Endothelial cell of umbilical vein (primary cell): ENCODE measurements around the gene CLBA1. TPM values are rescaled to one million over a fixed set of nuclear protein-coding genes. Genes with fewer than 3 reads are reported as not detected.

Experiments
- BruUV-seq: library from RNA; stranded (reverse); fragments of 400-500 nt; replicated peaks from 2 replicates; lab custom pipeline; 2021; lab: Mats Ljungman, UMichigan
- CTCF ChIA-PET: fragments of 300-600, 350-600 bp; sonication (Branson Sonifier 250); formaldehyde crosslinking; loops from one replicate; lab custom pipeline; 2021; ENCODE audit warnings: antibody characterized with exemption, inconsistent platforms; lab: Charles Lee
- POLR2A ChIA-PET: fragments of 300-600, 350-600 bp; sonication (Branson Sonifier 250); formaldehyde crosslinking; loops from one replicate; lab custom pipeline; 2021; ENCODE audit warnings: antibody characterized with exemption, inconsistent platforms; lab: Charles Lee
- DNase-seq: peaks from one replicate; pipeline ENCODE4 v3.0.0-alpha.2; 2011; ENCODE audit warnings: low read depth, low spot score
- FAIRE-seq: peaks from 2 replicates; lab custom pipeline; 2011; peaks lifted over from hg19 to GRCh38; lab: Jason Lieb, UNC
- H2AFZ ChIP-seq: 2 replicates; pipeline ENCODE4 v1.6.0; 2012; ENCODE audit warnings: low read depth, low read length, control low read depth, inconsistent platforms
- H3K27ac ChIP-seq: 2 replicates; pipeline ENCODE4 v1.5.1; 2011; ENCODE audit warnings: low read depth, mild to moderate bottlenecking, control low read depth, low read length, moderate library complexity; ENCODE audit not compliant: insufficient read depth
- H3K27me3 ChIP-seq, 2 experiments: 2 replicates each; pipeline versions ENCODE4 v1.6.0 to v1.6.1; 2011; ENCODE audit warnings: low read length in 2 of 2, mixed read lengths in 1 of 2; ENCODE audit not compliant: control insufficient read depth in 2 of 2, insufficient read depth in 2 of 2
- H3K36me3 ChIP-seq, 2 experiments: 2 replicates in 1 of 2; 3 replicates in 1 of 2; pipeline ENCODE4 v1.5.1; 2011; ENCODE audit warnings: low read length in 2 of 2, mild to moderate bottlenecking in 1 of 2, moderate library complexity in 1 of 2; ENCODE audit not compliant: control insufficient read depth in 2 of 2, insufficient read depth in 2 of 2; ENCODE audit errors: extremely low read depth in 1 of 2
- H3K4me1 ChIP-seq: 3 replicates; pipeline ENCODE4 v1.5.1; 2011; ENCODE audit warnings: mild to moderate bottlenecking, low read length; ENCODE audit not compliant: control insufficient read depth, insufficient read depth; ENCODE audit errors: extremely low read depth
- H3K4me2 ChIP-seq: 2 replicates; pipeline ENCODE4 v1.6.1; 2011; ENCODE audit warnings: low read length, control low read depth, mixed read lengths; ENCODE audit not compliant: insufficient read depth
- H3K4me3 ChIP-seq, 3 experiments: fragments of 200-600 bp in 1 of 3; sonication (generic), shearing (Covaris generic) in 1 of 3; replicated peaks in 1 of 3; 2 replicates each; pipeline ENCODE4 v1.5.1; 2011 to 2016; ENCODE audit warnings: control low read depth in 3 of 3, low read length in 3 of 3, mild to moderate bottlenecking in 2 of 3, inconsistent platforms in 1 of 3, low read depth in 1 of 3, moderate library complexity in 1 of 3; ENCODE audit not compliant: insufficient read depth in 1 of 3
- H3K79me2 ChIP-seq: 2 replicates; pipeline ENCODE4 v1.6.0; 2012; ENCODE audit warnings: low read length, inconsistent platforms; ENCODE audit not compliant: control insufficient read depth, insufficient read depth
- H3K9ac ChIP-seq: replicated peaks from 2 replicates; pipeline ENCODE3; 2011; ENCODE audit warnings: low read length, control low read depth; ENCODE audit not compliant: insufficient read depth; ENCODE audit errors: extremely low read depth
- H3K9me1 ChIP-seq: replicated peaks from 3 replicates; pipeline ENCODE4 v1.6.0; 2011; ENCODE audit warnings: mild to moderate bottlenecking, low read length; ENCODE audit not compliant: control insufficient read depth, insufficient read depth; ENCODE audit errors: extremely low read depth
- H3K9me3 ChIP-seq: replicated peaks from 2 replicates; pipeline ENCODE4 v1.5.1; 2012; ENCODE audit warnings: low read length, inconsistent platforms; ENCODE audit not compliant: control insufficient read depth, insufficient read depth
- H4K20me1 ChIP-seq: replicated peaks from 2 replicates; pipeline ENCODE3; 2011; ENCODE audit warnings: mild to moderate bottlenecking, low read length; ENCODE audit not compliant: control insufficient read depth, insufficient read depth; ENCODE audit errors: extremely low read depth
- FOS ChIP-seq: IDR thresholded peaks from 2 replicates; pipeline ENCODE4 v1.6.1; 2011; ENCODE audit warnings: mild to moderate bottlenecking, low read length, moderate library complexity, borderline replicate concordance; ENCODE audit not compliant: insufficient read depth
- MYC ChIP-seq: IDR thresholded peaks from one replicate; pipeline ENCODE4 v1.6.1; 2011; ENCODE audit warnings: mild to moderate bottlenecking, low read depth, low read length
- POLR2A ChIP-seq: IDR thresholded peaks from 2 replicates; pipeline ENCODE4 v1.6.1; 2012; ENCODE audit warnings: low read depth, mild to moderate bottlenecking, control low read depth, low read length
- POLR2AphosphoS5 ChIP-seq: IDR thresholded peaks from 2 replicates; pipeline ENCODE4 v1.6.1; 2012; ENCODE audit warnings: low read depth, mild to moderate bottlenecking, control low read depth, low read length, moderate library complexity; ENCODE audit not compliant: insufficient read depth
- dilution Hi-C: fragments of 300-500 bp; cut with MboI; formaldehyde crosslinking; loops from one replicate; pipeline ENCODE4 v1.15.0; 2019; ENCODE audit warnings: low sequenced_read_pairs; ENCODE audit not compliant: extremely low pct_ligation_motif_present
- intact Hi-C: fragments of 100-400 bp; cut with micrococcal nuclease; formaldehyde crosslinking; loops from one replicate; pipeline ENCODE4 v1.10.0; 2022
- polyA plus RNA-seq, 4 experiments: library from polyadenylated mRNA; depleted of rRNA in 3 of 4; stranded (reverse) in 3 of 4; unstranded in 1 of 4; fragments of >200 nt; gene quantifications; 2 replicates each; pipeline versions ENCODE4 v1.2.1 to v1.2.3, GENCODE V29; 2011 to 2012; ENCODE audit warnings: missing spikeins in 1 of 4
- total RNA-seq: library from RNA; stranded (reverse); gene quantifications from 2 replicates; pipeline ENCODE4 v1.2.3, GENCODE V29; 2021

Gene CLBA1
- total and polyA plus RNA-seq, 2 donors (not counting 3 experiments of a cell fraction or from before 2014, with no cell fraction given), result 5.2 to 5.3 TPM

DNA sequence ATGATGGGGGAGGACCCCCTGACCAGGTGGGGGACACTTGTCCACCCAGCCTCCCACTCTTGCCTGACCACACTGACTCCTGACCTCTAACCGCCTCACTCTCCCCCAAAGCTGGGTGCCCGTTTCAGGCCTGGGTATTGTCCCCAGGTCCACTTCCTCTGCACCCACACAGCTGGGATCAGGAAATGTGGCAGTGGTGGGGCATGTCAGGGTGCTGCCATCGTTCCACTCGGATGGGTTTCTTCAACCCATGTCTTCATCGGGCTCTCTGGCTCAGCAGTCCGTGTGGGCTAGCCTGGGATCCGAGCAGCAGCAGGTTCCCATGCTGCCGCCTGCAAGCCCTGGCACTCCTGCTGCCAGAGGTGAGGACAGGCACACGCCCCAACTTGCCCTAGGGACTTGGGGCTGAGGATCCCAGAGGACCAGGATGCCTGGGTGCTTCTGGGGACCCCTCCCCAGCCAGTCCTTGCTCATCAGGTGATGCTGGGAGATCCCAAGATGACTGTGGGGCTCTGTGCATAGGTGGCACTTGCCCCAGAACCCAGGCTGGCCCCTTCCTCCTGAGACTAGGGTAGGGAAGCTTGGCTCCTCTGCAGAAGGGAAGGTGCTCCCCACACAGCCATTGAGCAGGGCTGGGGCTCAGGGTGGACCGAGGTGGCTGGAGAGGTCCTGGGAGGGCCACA, 2.9 kb upstream of the CLBA1 start:
- no peak overlapping the region for H3K27ac ChIP-seq
- DNase-seq, result no peak
- H3K4me2 ChIP-seq, result no peak overlapping the region
- no peaks in the 10 kb centered on the region for H3K9me1 ChIP-seq
- no peaks in the 10 kb centered on the region for H3K27me3 ChIP-seq
- H2AFZ ChIP-seq, result no peak overlapping the region
- no peak overlapping the region for H3K9ac ChIP-seq
- ChIA-PET POLR2A (no interaction called here), CTCF (interaction anchor here (1.7 kb wide), 1 partner anchor 63 kb away, joined by 7 read pairs; no protein-coding TSS in a partner anchor)
- H3K4me3 ChIP-seq, result no peak overlapping the region
- TF ChIP-seq MYC, result no peak
- dilution Hi-C loops (no loop called here), intact Hi-C loops (no loop called here)
- no TSS peak for BruUV-seq
- peaks cover 10% of the 10 kb centered on the region for H3K4me1 ChIP-seq
- H3K79me2 ChIP-seq, result no peaks in the 10 kb centered on the region
- H3K9me3 ChIP-seq, result no peaks in the 10 kb centered on the region
- FAIRE-seq, result no peak
- H4K20me1 ChIP-seq, result no peaks in the 10 kb centered on the region
- H3K36me3 ChIP-seq, result no peaks in the 10 kb centered on the region

DNA sequence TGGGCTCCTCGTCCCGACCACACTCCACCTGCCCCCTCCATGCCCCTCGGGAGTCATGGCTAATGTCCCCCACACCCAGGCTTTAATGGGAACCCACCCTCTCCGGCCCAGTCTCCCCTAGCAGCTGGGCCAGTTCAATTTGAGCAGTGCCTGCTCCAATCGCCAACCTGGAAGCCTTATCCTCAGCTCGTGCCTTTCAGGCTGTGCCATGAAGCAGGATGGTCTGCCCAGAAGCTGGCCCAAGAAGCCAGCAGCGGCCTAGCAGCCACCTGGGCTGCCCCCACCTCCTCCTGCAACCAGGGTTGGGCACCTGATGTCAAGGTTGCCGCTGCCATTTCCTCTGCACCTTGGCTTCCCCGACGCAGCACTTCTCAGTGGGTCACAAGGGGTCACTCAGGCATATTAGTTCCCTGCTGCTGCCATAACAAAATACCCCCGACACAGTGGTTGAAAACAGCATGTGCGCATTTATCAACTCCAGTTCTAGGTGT, 2.3 kb upstream of the CLBA1 start:
- no peaks in the 10 kb centered on the region for H3K79me2 ChIP-seq
- DNase-seq (no peak), FAIRE-seq (no peak)
- no TSS peak for BruUV-seq
- dilution Hi-C loops, result no loop called here
- no peaks in the 10 kb centered on the region for H3K27me3 ChIP-seq
- TF ChIP-seq FOS (no peak), POLR2AphosphoS5 (no peak), POLR2A (no peak)
- H3K27ac ChIP-seq, result no peak overlapping the region
- H3K9me3 ChIP-seq, result no peaks in the 10 kb centered on the region
- no peak overlapping the region for H3K4me2 ChIP-seq
- H3K4me1 ChIP-seq, result peaks cover 8% of the 10 kb centered on the region
- no peaks in the 10 kb centered on the region for H3K36me3 ChIP-seq
- H4K20me1 ChIP-seq, result no peaks in the 10 kb centered on the region
- H3K9me1 ChIP-seq, result no peaks in the 10 kb centered on the region
- ChIA-PET POLR2A (no interaction called here), CTCF (interaction anchor here (3.7 kb wide), 1 partner anchor 62 kb away, joined by 21 read pairs; no protein-coding TSS in a partner anchor)
- H3K9ac ChIP-seq, result no peak overlapping the region
- no peak overlapping the region for H3K4me3 ChIP-seq
- no peak overlapping the region for H2AFZ ChIP-seq
- intact Hi-C loops, result no loop called here
